ENCODE data around the gene PANX3.
"Not testable (repeated sequence)": the region's sequence is repeated elsewhere in the genome, so short reads cannot be mapped to it uniquely, and the experiment has no call there.

PANX3 gene, protein sequence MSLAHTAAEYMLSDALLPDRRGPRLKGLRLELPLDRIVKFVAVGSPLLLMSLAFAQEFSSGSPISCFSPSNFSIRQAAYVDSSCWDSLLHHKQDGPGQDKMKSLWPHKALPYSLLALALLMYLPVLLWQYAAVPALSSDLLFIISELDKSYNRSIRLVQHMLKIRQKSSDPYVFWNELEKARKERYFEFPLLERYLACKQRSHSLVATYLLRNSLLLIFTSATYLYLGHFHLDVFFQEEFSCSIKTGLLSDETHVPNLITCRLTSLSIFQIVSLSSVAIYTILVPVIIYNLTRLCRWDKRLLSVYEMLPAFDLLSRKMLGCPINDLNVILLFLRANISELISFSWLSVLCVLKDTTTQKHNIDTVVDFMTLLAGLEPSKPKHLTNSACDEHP

DNA sequence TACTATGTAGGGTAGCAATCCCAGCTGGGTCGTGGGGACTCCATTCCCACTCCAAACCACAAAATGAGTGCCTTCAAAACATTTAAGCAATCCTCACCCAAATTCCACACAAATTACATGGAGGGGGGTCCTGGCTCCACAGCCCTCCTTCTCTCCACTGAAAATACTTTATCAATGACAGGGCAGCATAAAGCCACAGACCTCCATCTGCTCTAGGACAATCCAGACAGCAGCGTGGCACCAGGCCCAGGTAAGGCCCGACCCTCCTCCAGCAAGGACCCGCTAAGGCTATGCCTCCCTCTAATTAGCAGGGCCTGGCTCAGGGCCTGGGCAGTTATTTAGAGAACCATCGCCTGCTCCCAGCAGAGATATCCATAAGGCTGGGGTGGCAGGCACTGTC, at the start of gene PANX3:
TSS of gene PANX3 (plus strand) at position 365 of the 400 bp plus-strand sequence. CDS start 129 bp downstream, outside the sequence.
- no peak for DNase-seq

DNA sequence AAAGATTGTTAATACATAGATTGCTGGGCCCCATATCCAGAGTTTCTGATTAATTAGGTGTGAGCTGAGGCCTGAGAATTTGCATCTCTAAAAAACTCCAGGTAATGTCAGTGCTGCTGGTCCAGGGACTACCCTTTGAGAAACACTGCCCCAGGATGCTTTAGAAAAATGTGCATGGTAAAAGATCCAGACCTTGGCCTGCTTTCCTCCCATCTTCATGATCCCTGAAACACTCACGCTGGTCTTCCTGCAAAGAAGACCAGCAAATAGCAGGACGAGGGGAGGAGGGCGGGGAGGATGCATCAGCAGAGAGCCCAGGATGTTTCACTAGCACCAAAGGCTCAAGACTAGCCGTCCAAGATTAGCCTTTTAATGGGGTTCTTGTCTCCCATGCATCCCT, 41.5 kb upstream of the PANX3 start, which contains the start of gene OR8A1:
TSS of gene OR8A1 (plus strand) at position 301 of the 400 bp plus-strand sequence. CDS start 123 bp downstream, outside the sequence.
- no peak for DNase-seq

DNA sequence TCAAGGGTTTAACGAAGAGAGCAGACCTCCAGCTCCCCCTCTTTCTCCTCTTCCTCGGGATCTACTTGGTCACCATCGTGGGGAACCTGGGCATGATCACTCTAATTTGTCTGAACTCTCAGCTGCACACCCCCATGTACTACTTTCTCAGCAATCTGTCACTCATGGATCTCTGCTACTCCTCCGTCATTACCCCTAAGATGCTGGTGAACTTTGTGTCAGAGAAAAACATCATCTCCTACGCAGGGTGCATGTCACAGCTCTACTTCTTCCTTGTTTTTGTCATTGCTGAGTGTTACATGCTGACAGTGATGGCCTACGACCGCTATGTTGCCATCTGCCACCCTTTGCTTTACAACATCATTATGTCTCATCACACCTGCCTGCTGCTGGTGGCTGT, 41.1 kb upstream of the PANX3 start:
- DNase-seq, result no peak

DNA sequence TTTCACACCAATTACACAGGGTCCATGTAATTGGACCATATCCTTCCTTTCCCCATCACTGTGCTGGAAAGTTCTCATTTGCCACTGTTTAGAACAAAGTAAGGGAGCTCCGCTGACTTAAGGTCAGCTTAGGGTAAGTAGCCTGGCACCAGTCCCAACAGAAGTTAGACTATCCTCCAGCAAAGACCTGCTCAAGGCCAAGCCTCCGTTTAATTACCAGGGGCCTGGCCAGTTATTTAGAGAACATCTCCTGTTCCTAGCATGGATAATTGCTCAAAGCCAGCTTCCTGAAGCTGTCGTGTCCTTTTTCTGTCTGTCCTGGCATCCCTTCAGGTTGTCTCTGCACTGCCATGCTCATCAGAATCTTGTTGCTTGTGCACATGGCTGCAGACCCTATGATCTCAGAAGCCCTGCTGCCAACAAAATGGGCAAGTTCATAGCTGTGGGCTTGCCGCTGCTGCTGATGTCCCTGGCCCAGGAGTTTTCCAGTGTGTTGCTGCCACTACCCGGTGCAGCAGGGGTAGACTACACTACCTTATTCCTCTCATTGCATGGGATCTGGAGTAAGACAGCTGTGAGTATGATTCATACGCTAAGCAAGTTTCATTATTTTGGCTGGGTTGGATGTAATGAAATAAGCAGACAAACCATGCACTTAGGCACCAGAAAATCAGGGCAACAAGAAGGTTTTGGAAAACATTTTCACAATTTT, 33.4 kb upstream of the PANX3 start:
- no peak for DNase-seq

DNA sequence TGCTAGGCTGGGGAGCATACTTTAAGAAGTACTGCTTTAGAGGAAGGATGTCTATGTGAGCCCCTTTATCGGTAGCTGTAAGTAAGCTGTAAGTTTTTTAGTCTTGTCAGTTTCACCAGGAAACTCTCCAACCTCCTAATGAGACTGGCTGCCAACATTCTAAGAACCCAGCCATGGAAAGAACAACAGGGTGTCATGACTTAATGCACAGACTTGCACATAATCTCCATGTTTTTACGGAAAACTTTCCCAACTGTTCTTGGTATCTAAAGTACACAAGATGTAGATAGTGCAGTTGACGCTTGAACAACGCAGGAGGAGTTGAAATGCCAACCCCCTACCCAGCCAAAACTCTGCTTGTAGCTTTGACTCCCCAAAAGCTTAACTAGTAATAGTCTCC, 32.5 kb upstream of the PANX3 start:
- no peak for DNase-seq

DNA sequence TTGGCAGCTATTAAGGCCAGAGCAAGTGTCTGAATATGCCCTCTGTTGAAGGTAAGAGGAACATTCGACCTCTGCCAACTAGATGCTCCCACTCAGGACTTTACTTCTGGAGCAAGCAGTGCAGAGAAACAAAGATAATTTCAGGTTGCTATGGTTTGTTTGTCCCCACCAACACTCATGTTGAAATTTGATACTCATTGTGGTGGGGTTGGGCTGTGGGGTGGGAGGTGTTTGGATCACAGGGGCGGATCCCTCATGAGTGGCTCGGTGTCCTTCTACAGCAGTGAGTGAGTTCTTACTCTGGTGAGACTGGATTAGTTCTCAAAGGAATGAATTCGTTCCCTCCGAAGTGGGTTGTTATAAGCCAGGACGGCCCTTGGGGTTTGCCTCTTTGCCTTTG, 29.4 kb upstream of the PANX3 start:
- DNase-seq, result no peak

DNA sequence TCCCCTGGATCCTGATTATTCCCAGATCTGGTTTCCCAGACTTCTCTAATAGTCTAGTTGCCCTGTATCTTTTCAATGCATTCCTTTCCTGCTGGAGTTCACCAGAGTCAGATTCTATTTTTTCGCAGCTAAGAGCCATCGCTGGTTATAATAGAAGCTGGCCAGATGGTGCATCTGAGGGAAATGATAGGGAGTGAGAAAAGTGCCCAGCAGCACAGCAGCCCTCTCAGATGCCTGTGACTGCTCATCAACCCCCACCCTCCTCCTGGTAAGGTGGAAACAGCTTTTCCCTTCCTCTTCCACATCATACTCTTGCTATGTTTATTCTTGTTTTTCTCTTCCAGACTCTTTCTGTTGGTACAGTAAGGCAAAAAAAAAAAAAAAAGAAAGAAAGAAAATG, 28.7 kb upstream of the PANX3 start:
- no peak for DNase-seq

DNA sequence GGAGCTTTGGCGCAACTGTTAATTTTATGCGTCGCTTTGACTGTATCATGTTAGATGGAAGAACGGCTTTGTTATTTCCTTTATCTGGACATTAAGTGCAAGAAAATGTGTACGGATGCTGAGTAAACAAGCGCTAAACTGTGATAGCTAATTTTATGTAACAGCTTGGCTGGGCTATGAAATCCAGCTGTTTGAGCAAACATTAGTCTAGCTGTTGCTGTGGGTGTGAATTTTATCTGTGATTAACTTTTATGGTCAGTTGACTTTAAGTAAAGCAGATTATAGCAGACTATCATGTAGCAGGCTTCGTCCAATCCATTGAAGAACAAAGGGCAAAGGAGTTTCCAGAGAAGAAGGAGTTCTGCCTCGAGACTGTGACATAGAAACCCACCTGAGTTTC, 27.4 kb upstream of the PANX3 start:
- no peak for DNase-seq

DNA sequence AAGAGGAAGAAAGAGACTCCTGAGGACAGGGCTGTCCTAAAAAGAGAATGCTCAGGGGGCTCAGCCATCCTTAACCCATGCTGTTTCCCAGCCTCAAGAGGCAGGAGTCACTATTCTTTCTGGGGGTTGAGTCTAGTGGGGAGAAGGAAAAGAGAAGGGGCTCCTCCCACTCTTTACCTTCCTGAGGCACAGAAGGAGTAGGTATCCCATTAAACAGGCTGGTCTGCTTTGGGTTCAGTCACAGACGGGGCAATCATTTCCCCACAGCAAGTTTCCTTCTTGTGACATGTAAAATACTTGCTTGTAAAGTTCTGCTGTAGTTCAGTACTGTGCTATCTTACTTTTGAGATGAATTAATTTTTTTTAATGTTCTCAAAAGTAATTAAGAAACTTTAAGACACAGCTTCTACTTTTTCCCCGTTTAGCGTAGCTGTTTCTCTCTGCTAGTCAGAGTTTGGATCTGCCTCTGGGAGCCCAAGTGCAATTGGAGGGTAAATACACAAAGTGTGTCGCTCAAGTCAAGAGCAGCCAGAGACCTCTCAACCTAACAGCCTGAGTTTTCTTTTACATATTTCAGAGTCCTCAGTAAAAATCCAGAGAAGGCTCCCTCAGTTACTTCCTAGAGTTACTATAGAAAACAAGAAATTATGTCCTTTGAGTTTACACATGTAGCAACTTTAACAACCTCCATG, 26.4 kb upstream of the PANX3 start:
- no peak for DNase-seq

DNA sequence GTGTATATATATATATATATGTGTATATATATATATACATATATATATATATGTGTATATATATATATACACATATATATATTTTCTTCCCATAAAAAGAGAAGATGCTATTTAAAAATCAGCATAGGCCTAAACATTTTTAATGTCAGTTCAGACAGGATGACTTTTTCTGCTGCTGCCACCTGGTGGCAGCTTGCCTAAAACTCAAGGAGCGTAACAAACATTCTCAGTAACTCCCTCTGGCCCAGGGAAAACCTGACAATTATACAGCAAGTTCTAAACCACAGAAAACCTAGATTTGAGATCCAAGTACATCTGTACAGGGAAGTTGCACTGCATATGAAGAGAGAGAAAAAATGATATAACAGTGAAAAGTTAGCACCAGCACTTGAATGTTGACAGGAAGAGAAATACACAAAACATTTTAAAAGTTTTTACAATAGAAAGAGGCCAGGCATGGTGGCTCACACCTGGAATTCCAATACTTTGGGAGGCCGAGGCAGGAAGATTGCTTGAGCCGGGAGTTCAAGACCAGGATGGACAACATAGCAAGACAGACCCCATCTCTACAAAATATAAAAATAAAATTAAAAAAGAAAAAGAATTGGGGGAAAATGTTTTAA, 24.9 kb upstream of the PANX3 start:
- peak; percentile 43 for DNase-seq

DNA sequence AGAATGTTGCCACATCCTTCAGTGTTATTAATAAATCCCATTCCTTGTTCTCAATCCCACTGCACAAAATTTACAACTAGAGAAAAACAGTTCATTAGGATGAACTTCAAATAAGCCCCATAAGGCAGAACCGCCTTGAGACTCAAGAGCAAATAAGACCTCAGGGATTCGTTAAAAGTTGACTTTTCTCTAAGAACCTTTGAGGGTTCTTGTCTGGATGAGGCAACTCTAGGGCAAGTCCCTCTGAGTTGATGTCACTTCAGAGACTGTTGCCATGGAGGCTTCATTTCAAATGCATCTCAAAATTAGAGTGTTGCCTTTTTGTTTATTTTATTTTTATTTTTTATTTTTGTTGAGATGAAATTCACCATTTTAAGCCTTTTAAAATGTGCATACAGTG, 19.8 kb upstream of the PANX3 start:
- DNase-seq, result no peak

DNA sequence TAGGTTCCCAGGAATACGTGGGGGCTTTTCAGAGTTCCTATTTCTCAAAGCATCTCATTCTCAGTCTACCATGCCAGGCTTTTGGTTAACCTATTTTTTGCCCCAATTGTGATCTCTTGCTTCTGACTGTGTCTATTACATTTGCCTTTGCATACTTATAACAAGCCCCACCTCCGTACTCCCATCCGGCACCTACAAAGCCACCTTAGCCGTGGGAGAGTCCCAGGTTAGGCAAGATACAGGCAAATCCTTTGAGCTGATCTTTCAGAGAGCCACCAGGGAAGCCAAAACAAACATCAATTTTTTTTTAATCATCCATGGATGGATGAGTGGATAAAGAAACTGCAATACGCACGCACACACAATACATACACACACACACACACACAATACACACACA, 18.6 kb upstream of the PANX3 start:
- DNase-seq, result no peak

DNA sequence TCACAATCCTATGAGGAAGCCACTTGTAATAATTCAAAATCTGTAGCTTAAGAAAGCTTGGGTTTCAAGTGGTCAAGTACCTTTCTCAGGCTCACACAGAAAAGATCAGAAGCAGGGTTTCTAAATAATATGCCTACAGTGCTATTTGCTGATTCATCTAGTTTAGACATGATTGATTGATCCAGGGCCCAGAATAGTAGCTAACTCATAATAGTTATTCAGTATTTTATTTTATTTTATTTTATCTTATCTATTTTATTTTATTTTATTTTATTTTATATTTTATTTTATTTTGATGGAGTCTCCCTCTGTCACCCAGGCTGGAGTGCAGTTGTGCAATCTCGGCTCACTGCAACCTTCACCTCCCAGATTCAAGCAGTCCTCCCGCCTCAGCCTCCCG, 15.9 kb upstream of the PANX3 start:
- no peak for DNase-seq

DNA sequence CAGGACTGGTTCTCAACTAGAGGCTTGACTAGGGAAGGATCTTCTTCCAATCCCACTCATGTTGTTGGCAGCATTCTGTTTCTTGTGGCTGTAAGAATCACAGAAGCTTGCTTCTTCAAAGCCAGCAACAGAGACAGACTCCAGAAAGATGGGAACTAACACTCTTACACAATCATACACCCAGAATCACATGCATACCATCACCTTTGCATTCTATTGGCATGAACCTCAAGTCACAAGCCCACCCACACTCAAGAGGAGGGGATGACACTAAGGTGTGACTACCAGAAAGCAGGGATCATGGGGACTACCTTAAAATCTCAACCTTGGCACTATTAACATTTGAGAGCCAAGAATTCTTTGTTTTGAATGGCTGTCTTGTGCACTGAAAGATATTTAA, 13.6 kb upstream of the PANX3 start:
- DNase-seq, result no peak

DNA sequence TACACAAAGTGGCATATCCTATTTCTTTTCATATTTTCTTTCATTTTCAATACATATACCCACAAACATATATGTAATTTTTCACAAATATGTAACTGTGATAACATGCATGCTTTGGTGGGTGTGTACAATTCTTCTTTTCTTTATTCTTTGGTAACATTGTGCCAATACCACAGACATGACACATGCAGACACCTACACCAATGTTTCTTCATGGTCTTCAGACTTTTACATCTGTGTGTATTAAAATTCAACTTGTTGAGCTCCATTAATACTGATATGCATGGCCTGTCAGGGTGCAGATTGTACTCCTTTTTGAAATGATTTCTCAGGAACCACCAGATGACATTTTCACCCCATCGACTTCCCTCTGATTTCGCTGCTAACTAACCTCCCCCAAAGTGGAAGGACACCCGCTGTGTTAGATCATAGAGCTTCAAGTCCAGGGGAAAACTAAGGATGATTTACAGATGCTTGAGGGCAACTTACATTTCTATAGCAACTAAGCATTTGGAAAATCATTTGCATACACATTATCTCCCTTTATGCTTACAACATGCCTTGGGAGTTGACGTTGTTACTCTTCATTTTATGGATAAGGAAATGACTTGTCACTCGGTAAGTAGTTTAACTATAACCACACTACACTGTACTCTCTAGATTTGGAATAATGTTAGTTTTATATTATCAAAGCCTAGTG, 10.5 kb upstream of the PANX3 start:
- DNase-seq, result no peak

DNA sequence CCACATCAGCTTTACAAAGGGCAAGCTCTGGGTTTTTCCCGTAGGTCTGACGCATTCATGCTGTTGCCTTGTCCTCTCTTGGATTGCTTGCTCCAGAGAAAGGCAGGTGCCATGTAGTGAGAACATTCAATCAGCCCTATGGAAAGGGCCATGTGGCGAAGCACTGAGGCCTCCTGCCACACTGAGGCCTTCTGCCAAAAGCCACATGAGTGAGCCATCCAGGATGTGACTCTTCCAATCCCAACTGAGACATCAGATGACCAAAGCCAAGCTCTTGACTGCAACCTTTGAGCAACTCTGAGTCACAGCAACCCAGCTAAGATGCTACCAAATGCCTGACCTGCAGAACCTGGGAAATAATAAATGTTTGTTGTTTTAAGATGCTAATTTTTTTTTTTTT, 9.0 kb upstream of the PANX3 start:
- no peak for DNase-seq

DNA sequence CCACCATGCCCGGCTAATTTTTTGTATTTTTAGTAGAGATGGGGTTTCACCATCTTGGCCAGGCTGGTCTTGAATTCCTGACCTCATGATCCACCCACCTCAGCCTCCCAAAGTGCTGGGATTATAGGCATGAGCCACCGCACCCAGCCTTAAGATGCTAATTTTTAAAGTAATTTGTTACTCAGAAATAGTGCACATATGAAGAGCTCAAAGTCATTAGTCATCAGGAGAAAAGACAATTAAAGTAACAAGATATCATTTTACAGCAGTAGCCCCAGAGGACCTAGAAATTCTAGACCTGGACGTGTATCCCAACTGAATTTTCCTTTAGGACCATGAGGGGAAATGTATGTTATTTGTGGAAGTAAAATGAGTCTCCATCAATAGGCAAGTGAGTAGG, 8.5 kb upstream of the PANX3 start:
- not testable (repeated sequence) for DNase-seq

DNA sequence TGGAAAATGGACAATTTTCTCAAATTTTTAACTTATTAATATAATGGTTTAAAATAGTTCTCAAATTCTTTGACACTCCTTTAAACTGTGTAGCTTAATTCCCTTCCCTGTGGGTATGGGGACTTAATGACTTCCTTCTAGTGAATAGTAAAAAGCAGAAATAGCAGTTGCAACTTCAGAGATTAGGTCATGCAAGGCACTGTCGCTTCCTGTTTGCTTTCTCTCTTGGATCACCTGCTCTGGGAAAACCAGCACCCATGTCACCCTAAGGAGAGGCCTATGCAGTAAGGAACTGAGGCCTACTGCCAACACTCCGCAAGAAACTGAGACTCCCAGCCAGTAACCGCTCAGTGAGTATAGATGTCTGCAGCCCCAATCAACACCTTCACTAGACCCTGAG, 5.5 kb upstream of the PANX3 start:
- DNase-seq, result peak; percentile 91

DNA sequence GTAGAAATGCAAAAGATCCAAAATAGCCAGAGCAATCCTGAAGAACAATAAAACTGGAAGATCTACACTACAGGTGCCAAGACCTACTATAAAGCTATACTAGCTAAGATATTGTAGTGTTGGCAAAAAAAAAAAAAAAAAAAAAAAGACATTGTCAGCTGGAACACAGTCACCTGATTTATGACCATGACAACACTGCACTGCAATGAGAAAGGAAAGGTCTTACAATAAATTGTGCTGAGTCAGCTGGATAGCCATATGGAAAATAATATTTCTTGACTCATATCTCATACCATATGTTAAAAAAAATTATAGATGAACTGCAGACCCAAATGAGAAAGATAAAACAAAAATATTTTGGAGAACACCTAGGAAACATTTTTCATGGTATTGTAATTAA, 3.1 kb upstream of the PANX3 start:
- no peak for DNase-seq

DNA sequence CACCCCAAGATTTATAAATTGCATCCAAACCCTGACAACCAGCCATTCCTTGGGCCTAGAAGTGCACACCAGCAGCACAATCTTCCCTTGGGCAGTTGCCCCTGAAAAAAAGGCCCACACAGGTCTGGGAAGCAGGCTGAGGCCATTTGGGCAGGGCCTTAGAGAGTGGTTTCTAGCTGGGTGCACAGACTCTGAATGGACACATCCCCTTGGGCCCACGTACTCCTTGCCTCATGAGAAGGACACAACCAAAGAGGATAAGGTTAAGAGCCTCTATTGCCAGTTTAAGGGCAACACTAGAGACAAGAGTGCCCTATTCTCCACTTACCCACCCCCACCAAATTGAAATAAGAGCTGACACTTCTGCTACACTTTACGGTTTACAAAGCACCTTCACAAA, 933 bp upstream of the PANX3 start:
- no peak for DNase-seq

DNA sequence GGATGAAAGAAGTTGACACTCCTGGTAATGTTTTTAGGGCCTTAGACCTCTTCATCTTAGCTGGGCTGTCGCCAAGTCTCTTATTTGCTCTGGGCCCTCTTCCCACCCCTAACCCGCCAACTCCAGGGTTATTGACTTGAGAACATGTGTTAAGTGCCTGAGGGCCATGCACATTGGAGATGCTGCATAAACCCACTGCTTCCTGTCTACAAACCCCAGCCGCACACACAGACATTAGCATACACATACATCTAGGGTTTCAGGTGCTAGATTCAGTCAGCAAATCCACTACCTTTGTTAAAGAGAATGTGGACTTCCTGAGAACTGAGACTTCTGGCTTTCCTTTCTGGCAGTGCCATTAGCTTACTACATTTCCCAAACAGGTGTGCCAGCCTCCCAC, 817 bp downstream of the PANX3 start:
- no peak for DNase-seq

DNA sequence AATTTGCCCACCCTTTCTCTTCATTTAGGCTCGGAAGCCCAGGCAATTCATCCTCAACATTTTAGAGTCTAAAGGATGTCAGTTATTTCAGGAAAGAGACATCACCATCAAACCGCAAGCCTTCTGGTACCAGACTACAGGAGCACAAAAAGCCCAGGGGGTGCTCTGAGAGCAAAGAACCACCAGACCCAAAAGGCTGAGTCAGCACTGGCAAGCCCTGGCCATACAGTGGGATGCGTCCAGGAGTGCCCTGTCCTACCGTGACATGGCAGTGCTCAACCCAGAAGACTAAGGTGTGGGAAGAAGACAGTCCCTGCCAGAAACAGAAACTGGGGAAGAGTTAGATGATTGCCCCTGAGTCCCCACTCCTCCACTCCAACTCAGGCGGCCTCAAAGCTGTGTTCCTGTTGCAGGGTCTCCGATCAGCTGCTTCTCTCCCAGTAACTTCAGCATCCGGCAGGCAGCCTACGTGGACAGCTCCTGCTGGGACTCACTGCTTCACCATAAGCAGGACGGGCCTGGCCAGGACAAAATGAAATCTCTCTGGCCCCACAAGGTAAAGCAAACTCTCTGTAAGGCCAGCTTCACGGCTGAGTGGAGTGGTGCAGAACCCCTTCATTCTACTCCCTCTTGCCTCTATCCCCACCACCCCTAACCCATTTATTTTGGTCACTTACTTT, 1.5 kb downstream of the PANX3 start:
- no peak for DNase-seq

Measured in GF-D8 (cell line).